Activated naive CD8-positive, alpha-beta T cell treated with anti-CD3 and anti-CD28 coated beads, Interleukin-2, amount 50 U/mL, for 24 hours (primary cell): Measurements from ENCODE around the gene ENOX1.
"Not testable (repeated sequence)": the region's sequence is repeated elsewhere in the genome, so short reads cannot be mapped to it uniquely, and the experiment has no call there.

Experiments used
- ATAC-seq: fragments of 150-1000 bp; cut with Tn5 transposase; one replicate; pipeline ENCODE4 v1.10.0; 2021
- DNase-seq: peaks from one replicate; pipeline ENCODE4 v3.0.0; 2021
- H3K27ac Mint-ChIP-seq: one replicate; pipeline ENCODE4 v1.8.0; 2021; ENCODE audit warnings: mild to moderate bottlenecking, mixed read lengths
- H3K27me3 Mint-ChIP-seq: one replicate; pipeline ENCODE4 v1.8.0; 2021; ENCODE audit warnings: mixed read lengths
- H3K36me3 Mint-ChIP-seq: one replicate; pipeline ENCODE4 v1.8.0; 2021; ENCODE audit warnings: low read depth, mixed read lengths
- H3K4me1 Mint-ChIP-seq: one replicate; pipeline ENCODE4 v1.8.0; 2021; ENCODE audit warnings: mixed read lengths
- H3K4me3 Mint-ChIP-seq: one replicate; pipeline ENCODE4 v1.8.0; 2021; ENCODE audit warnings: mild to moderate bottlenecking, moderate library complexity, mixed read lengths
- H3K9me3 Mint-ChIP-seq: one replicate; pipeline ENCODE4 v1.8.0; 2021; ENCODE audit warnings: mixed read lengths

Gene ENOX1

GRCh38 chr13:43185226-43185625 lies 601.5 kb downstream of the ENOX1 start:
- no peak for DNase-seq
- Mint-ChIP-seq H3K36me3 (no peaks in the 10 kb centered on the region), H3K27ac (no peak overlapping the region), H3K9me3 (no peaks in the 10 kb centered on the region), H3K4me3 (no peak overlapping the region), H3K27me3 (no peaks in the 10 kb centered on the region), H3K4me1 (no peaks in the 10 kb centered on the region)
- no peak for ATAC-seq

GRCh38 chr13:43180837-43181236 lies 605.9 kb downstream of the ENOX1 start:
- DNase-seq (no peak), ATAC-seq (no peak)
- Mint-ChIP-seq H3K36me3 (no peaks in the 10 kb centered on the region), H3K4me3 (no peak overlapping the region), H3K9me3 (no peaks in the 10 kb centered on the region), H3K27me3 (no peaks in the 10 kb centered on the region), H3K27ac (no peak overlapping the region), H3K4me1 (no peaks in the 10 kb centered on the region)

- DNase-seq (no peak), ATAC-seq (no peak)
- H3K27ac Mint-ChIP-seq: no peak overlapping the region
- no peaks in the 10 kb centered on the region for H3K36me3 Mint-ChIP-seq
- no peaks in the 10 kb centered on the region for H3K9me3 Mint-ChIP-seq
- H3K4me3 Mint-ChIP-seq: no peak overlapping the region
- H3K27me3 Mint-ChIP-seq: no peaks in the 10 kb centered on the region
- H3K4me1 Mint-ChIP-seq: no peaks in the 10 kb centered on the region
Observed at GRCh38 chr13:43180036-43180660, 606.6 kb downstream of the ENOX1 start.

- no peaks in the 10 kb centered on the region for H3K4me1 Mint-ChIP-seq
- no peak for DNase-seq
- H3K27me3 Mint-ChIP-seq: peaks cover 2% of the 10 kb centered on the region
- H3K4me3 Mint-ChIP-seq: no peak overlapping the region
- no peak overlapping the region for H3K27ac Mint-ChIP-seq
- H3K36me3 Mint-ChIP-seq: no peaks in the 10 kb centered on the region
- no peaks in the 10 kb centered on the region for H3K9me3 Mint-ChIP-seq
- ATAC-seq: no peak
Observed at GRCh38 chr13:43171489-43171888, 615.3 kb downstream of the ENOX1 start.

GRCh38 chr13:43170506-43170905 lies 616.3 kb downstream of the ENOX1 start:
- Mint-ChIP-seq H3K4me3 (no peak overlapping the region), H3K27me3 (peaks cover 4% of the 10 kb centered on the region), H3K4me1 (no peaks in the 10 kb centered on the region), H3K27ac (no peak overlapping the region), H3K36me3 (no peaks in the 10 kb centered on the region), H3K9me3 (peaks cover 3% of the 10 kb centered on the region)
- no peak for DNase-seq
- ATAC-seq: no peak

DNA sequence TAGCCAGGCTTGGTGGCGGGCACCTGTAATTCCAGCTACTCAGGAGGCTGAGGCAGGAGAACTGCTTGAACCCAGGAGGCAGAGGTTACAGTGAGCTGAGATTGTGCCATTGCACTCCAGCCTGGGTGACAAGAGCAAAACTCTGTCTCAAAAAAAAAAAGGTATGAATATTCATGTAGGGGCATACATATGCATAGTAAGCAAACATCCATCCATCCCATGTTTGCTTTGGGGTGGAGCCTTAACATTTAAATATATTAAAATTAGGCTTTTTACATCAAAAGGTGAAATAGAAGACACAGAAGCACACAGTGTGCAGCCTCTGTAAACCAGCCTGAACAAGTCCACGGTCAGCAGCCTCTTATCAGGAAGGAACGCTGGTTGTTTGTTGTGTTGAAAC lies 618.3 kb downstream of the ENOX1 start:
- not testable (repeated sequence) for H3K27ac Mint-ChIP-seq, H3K4me3 Mint-ChIP-seq, DNase-seq, ATAC-seq, H3K4me1 Mint-ChIP-seq, H3K27me3 Mint-ChIP-seq, H3K36me3 Mint-ChIP-seq
- peaks cover 14% of the 10 kb centered on the region for H3K9me3 Mint-ChIP-seq

DNA sequence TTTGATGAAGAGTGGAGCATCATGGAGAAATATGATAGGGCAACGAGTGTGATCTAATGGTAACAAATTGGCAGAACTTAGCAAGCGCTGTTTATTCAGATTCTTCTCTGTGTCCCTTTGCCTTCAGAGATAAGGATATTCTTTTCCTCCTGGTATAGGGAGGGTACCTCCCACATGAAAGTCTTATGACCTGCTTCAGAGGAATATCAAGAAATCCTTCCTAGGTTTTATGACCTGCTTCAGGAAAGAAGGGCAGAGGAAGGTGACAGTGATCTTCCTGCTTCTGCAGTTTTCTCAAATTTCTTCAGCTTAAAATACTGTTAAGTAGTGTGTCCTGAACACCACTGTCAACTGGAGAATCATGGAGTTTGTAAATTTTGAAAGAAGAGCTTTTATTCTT lies 619.0 kb downstream of the ENOX1 start:
- H3K27me3 Mint-ChIP-seq: peaks cover 9% of the 10 kb centered on the region
- peaks cover 14% of the 10 kb centered on the region for H3K9me3 Mint-ChIP-seq
- H3K36me3 Mint-ChIP-seq: no peaks in the 10 kb centered on the region
- DNase-seq: no peak
- H3K27ac Mint-ChIP-seq: no peak overlapping the region
- H3K4me3 Mint-ChIP-seq: no peak overlapping the region
- ATAC-seq: no peak
- H3K4me1 Mint-ChIP-seq: no peaks in the 10 kb centered on the region

DNA sequence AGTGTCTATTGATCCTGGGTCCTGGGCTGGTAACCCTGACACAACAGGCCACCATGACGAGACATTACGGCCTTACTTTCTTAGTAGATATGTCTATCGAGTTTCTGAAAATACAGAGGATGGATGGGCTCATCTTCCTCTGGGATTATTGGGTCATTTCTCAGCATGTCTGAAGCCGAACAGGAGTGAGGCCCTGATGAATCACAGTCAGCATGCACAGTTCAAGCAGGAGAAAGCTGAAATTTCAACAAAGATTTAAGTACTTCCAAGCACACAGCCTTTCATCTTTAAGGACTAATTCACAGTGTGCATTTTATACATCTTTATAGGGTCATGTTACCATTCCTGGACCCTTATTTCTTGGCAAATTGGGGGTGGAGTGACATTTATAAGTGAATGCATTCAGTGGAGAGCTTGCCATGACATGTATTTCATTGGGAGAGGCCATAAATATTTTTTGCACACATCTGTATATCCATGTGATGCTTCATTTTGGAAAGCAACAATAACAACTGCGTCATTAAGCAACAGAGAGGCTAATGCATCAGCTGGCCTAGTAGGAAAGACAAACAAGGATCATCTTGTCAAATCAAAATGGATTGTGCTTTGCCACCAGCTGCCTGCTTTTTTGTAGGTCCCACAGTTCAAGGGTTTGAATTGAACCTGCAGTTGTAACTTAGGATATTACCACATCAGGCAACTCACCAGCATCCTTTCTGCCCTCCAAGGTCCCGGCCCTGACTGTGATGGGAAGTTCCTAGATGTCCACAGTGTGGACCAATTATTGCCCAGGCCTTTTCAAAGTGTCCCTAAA lies 619.9 kb downstream of the ENOX1 start:
- DNase-seq: no peak
- no peaks in the 10 kb centered on the region for H3K36me3 Mint-ChIP-seq
- H3K27me3 Mint-ChIP-seq: peaks cover 9% of the 10 kb centered on the region
- H3K27ac Mint-ChIP-seq: no peak overlapping the region
- H3K9me3 Mint-ChIP-seq: peaks cover 14% of the 10 kb centered on the region
- ATAC-seq: no peak
- H3K4me3 Mint-ChIP-seq: no peak overlapping the region
- no peaks in the 10 kb centered on the region for H3K4me1 Mint-ChIP-seq
